ENCODE results near the gene AHCYL2. TPM values are rescaled to one million over a fixed set of nuclear protein-coding genes. Genes with fewer than 3 reads are reported as not detected.
A peak's percentile ranks its signal among the peaks of the same experiment; 100 is the strongest.
"Not testable (repeated sequence)": the region's sequence is repeated elsewhere in the genome, so short reads cannot be mapped to it uniquely, and the experiment has no call there.

AHCYL2 gene
- total and polyA plus RNA-seq, 2 donors (not counting 3 experiments of a cell fraction or from before 2014, with no cell fraction given), result 10.8 to 13.5 TPM

- no TSS peak for BruUV-seq (replicated peaks)
- peak; percentile 97 for FAIRE-seq
- peak; percentile 80 for DNase-seq (ENCODE audit: low read depth, low spot score)
- dilution Hi-C loops (cut with MboI; ENCODE audit: extremely low pct_ligation_motif_present, low sequenced_read_pairs), result no loop called here
- Histone ChIP-seq H3K9me1 (replicated peaks; ENCODE audit: control insufficient read depth, extremely low read depth, insufficient read depth, low read length) (no peaks in the 10 kb centered on the region), H3K27ac (ENCODE audit: insufficient read depth, low read depth, low read length) (no peak overlapping the region), H3K79me2 (ENCODE audit: control insufficient read depth, insufficient read depth, low read length) (no peaks in the 10 kb centered on the region), H4K20me1 (replicated peaks; ENCODE audit: control insufficient read depth, extremely low read depth, insufficient read depth, low read length) (no peaks in the 10 kb centered on the region), H3K4me1 (ENCODE audit: control insufficient read depth, extremely low read depth, insufficient read depth, low read length) (peaks cover 7% of the 10 kb centered on the region), H3K36me3 (ENCODE audit: control insufficient read depth in 2 of 2, extremely low read depth in 1 of 2, insufficient read depth in 2 of 2, low read length in 2 of 2) (no peaks in the 10 kb centered on the region), H3K4me3 (replicated peaks in 1 of 3; ENCODE audit: insufficient read depth in 1 of 3, low read depth in 1 of 3, low read length in 3 of 3) (no peak overlapping the region), H3K9ac (replicated peaks; ENCODE audit: extremely low read depth, insufficient read depth, low read length) (no peak overlapping the region), H3K4me2 (ENCODE audit: insufficient read depth, low read length) (no peak overlapping the region), H3K9me3 (replicated peaks; ENCODE audit: control insufficient read depth, insufficient read depth, low read length) (no peaks in the 10 kb centered on the region), H2AFZ (ENCODE audit: low read depth, low read length) (no peak overlapping the region), H3K27me3 (ENCODE audit: control insufficient read depth in 2 of 2, insufficient read depth in 2 of 2, low read length in 2 of 2) (peaks cover 0 to 2% of the 10 kb centered on the region in 2 experiments)
- intact Hi-C loops (cut with micrococcal nuclease), result loop anchor here (1.0 kb wide), 7 partner anchors 53 to 426 kb away; no protein-coding TSS in a partner anchor
- ChIA-PET CTCF (interaction anchor here (0.5 to 4.8 kb wide), 71 partner anchors 8 to 606 kb away, joined by 3 to 235 read pairs (median 5); partner anchors contain the start of gene STRIP2), POLR2A (no interaction called here)
- TF ChIP-seq CTCF (IDR thresholded peaks at IDR 0.05; ENCODE audit: extremely low read depth in 1 of 2, insufficient read depth in 1 of 2, low read depth in 1 of 2, low read length in 2 of 2), result peak; percentile 79 to 84
- TF ChIP-seq POLR2A (IDR thresholded peaks at IDR 0.05; ENCODE audit: low read depth, low read length), result no peak
Measured at GRCh38 chr7:129218514-129219062, 6.2 kb upstream of the AHCYL2 start.

GRCh38 chr7:129219166-129219565 lies 5.7 kb upstream of the AHCYL2 start:
- H3K9ac ChIP-seq (replicated peaks; ENCODE audit: extremely low read depth, insufficient read depth, low read length); H3K9me1 ChIP-seq (replicated peaks; ENCODE audit: control insufficient read depth, extremely low read depth, insufficient read depth, low read length); H3K9me3 ChIP-seq (replicated peaks; ENCODE audit: control insufficient read depth, insufficient read depth, low read length); FAIRE-seq; H3K4me2 ChIP-seq (ENCODE audit: insufficient read depth, low read length); H3K4me3 ChIP-seq (replicated peaks in 1 of 3; ENCODE audit: insufficient read depth in 1 of 3, low read depth in 1 of 3, low read length in 3 of 3); POLR2A ChIA-PET; H3K79me2 ChIP-seq (ENCODE audit: control insufficient read depth, insufficient read depth, low read length); H3K4me1 ChIP-seq (ENCODE audit: control insufficient read depth, extremely low read depth, insufficient read depth, low read length); BruUV-seq (replicated peaks); DNase-seq (ENCODE audit: low read depth, low spot score); dilution Hi-C loops (cut with MboI; ENCODE audit: extremely low pct_ligation_motif_present, low sequenced_read_pairs); H3K36me3 ChIP-seq (ENCODE audit: control insufficient read depth in 2 of 2, extremely low read depth in 1 of 2, insufficient read depth in 2 of 2, low read length in 2 of 2); H4K20me1 ChIP-seq (replicated peaks; ENCODE audit: control insufficient read depth, extremely low read depth, insufficient read depth, low read length); intact Hi-C loops (cut with micrococcal nuclease); H3K27ac ChIP-seq (ENCODE audit: insufficient read depth, low read depth, low read length); H2AFZ ChIP-seq (ENCODE audit: low read depth, low read length); H3K27me3 ChIP-seq (ENCODE audit: control insufficient read depth in 2 of 2, insufficient read depth in 2 of 2, low read length in 2 of 2): not testable (repeated sequence)
- CTCF ChIA-PET, result interaction anchor here (0.6 to 4.8 kb wide), 58 partner anchors 9 to 606 kb away, joined by 3 to 235 read pairs (median 6); partner anchors contain the start of gene STRIP2
